ENCODE results near the gene DBH. TPM values are rescaled to one million over a fixed set of nuclear protein-coding genes. Genes with fewer than 3 reads are reported as not detected.

DBH gene
- total RNA-seq, 1 experiment from 2014 or later: not detected

GRCh38 chr9:133701321-133701980, 65.3 kb downstream of the DBH start:
- DNase-seq (ENCODE audit: low spot score): no peak

DNA sequence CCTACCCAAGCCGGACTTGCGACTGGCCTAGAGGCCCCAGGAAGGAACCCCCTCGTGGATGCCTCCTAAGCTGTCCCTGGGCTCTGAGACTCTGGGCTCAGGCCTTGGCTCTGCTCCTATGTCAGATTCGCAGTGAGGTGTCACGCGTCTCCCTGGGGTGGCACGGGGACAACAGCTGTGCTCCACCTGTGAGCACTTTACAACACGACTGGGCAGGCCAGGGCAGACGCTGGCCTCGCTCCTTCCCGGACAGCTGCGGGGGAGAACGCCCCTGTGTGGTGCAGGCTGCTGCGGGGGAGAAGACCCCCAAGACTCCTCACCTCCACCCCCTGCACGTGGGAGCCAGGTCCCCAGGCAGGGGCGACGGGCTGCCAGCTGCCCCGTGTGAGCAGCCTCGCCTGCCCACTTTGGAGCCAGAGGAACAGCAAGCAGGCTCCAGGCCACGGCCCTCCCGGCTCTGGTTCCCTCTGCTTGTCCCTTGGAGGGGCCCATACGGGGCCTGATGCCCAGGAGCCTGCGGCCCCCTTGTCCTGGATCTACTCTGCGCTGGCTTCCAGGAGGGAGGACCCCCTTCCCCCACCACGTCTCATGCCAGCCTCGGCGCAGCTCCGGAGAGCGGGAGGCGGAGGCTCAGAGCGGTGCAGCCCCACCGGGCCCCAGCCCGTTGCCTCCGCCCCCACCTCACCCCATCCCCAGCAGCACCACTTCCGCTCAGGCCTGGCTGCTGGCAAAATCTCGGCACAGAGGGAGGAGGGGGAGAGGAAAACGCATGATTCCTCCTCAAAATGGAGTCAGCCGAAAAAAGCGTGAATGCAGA, 66.0 kb downstream of the DBH start:
- no peak for DNase-seq (ENCODE audit: low spot score)

- no peak for DNase-seq (ENCODE audit: low spot score)
Measured at GRCh38 chr9:133702798-133703590, 66.8 kb downstream of the DBH start.

DNA sequence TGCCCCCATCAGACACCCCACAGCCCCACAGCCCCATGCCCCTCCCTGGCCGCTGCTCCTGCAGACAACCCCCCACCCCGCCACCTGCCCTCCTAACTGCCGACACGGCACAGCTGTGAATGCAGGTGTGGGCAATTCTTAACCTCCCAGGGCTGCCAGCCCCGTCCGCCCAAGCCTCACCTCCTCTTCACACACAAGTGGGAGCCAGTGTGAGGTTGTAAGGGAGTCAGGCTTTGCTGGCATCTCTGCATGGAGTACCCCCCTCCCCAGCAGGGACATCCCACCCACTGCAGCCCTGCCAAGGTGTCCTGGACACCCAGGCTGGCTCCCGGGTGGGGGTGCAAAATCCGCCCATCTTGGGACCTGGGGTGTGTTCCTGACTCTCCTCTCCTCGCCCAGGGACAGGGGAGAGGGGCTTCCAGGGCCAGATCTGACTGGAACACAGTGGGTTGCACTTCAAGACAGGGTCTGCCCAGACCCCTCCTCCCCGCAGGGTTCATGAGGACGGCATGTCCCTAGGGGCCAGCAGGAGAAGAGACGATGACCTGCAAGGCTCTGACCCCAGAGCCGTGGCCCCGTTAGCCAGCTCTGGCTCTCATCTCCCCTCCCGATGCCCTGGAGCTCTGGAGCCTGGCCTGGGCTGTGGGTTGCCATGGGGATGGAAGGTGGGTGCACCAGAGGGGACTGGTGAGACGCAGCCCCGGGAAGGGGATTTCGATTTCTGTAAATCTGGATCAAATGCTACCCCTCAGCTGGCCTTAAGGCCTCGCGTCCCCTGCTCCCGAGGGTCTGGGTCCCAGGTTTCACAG, 67.6 kb downstream of the DBH start:
- DNase-seq (ENCODE audit: low spot score): no peak

DNA sequence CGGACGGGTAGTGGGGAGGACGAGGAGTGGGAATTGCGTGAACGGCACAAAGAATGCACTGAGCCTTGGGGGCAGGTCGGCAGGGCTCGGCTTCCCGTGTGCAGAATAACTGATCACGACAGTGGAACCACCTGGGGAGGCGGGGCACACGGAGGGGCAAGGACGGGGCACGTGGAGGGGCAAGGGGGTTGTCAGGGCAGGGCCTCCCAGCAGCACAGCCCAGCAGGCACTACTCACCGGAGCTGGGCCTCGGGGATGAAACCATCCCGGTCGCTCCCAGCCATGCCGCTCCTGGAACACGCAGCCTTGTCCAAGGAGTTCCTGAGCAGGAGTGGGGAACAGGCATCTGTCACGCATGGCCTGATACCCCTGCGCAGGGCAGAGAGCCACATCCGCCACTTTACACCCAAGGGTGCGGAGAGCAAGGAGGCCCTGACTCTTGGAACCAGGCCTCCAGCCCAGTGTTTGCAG, 68.6 kb downstream of the DBH start:
- no peak for DNase-seq (ENCODE audit: low spot score)

DNA sequence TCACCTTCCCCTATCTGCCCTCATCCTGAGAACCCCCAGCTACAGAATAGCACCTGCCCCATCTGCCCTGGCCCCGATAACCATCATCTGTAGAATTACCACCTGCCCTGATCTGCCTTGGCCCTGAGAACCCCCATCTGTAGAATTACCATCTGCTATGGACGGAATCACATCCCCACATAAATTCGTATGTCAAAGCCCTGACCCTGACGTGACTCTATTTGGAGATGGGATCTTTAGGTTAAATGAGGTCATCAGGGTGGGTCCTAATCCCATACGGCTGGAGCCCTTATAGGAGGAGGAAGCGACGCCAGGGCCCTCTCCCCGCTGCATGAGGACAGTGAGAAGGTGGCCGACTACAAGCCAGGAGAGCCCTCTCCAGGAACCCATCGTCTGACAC, 69.4 kb downstream of the DBH start:
- DNase-seq (ENCODE audit: low spot score): no peak

- no peak for DNase-seq (ENCODE audit: low spot score)
Measured at GRCh38 chr9:133706307-133707050, 70.3 kb downstream of the DBH start.

- no peak for DNase-seq (ENCODE audit: low spot score)
Measured at GRCh38 chr9:133707065-133707762, 71.1 kb downstream of the DBH start.

DNA sequence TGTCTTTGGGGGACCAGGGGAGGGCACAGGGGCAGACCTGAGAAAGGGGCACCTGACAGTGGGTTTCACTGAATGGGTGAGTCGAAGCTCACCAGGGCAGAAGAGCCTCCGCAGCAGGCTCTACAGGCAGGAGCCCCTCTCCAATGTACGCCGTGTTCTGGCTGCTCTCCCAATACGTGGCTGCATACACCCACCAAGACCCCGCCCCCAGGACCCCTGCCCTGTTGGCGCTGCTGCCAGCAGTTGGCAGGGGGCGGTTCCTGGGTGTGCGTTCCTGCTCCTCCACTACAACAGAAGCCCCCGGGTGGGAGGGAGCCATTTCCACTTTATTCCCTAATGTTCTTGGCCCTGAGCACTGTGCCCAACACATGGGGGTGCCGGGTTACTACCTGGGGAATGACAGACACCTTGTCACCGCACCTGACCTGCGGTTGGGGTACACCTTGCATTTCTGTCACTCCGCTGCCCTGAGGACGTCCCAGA, 71.6 kb downstream of the DBH start:
- no peak for DNase-seq (ENCODE audit: low spot score)

GRCh38 chr9:133708246-133709014, 72.3 kb downstream of the DBH start:
- DNase-seq (ENCODE audit: low spot score): no peak

Other genes with a start within 250 kb of the DBH start
- 24.8 and 28.3 TPM in 2 replicates for gene REXO4, start 218.4 kb upstream of the DBH start, total RNA-seq (2014; rRNA removed; shearing (Covaris generic))
- gene ADAMTS13, start 214.0 kb upstream of the DBH start, total RNA-seq (2014; rRNA removed; shearing (Covaris generic)): 0.43 and 1.6 TPM in 2 replicates
- 8.8 and 10.8 TPM in 2 replicates for gene CACFD1, start 176.4 kb upstream of the DBH start, total RNA-seq (2014; rRNA removed; shearing (Covaris generic))
- gene SLC2A6, start 157.3 kb upstream of the DBH start, total RNA-seq (2014; rRNA removed; shearing (Covaris generic)): 30.8 and 42.1 TPM in 2 replicates
- gene MYMK, start 111.4 kb upstream of the DBH start, total RNA-seq (2014; rRNA removed; shearing (Covaris generic)): not detected in 2 replicates
- gene ADAMTSL2, start 101.7 kb upstream of the DBH start, total RNA-seq (2014; rRNA removed; shearing (Covaris generic)): 0.12 and 0.16 TPM in 2 replicates
- gene FAM163B, start 27.0 kb upstream of the DBH start, total RNA-seq (2014; rRNA removed; shearing (Covaris generic)): not detected in 2 replicates
- gene SARDH, start 102.0 kb downstream of the DBH start, total RNA-seq (2014; rRNA removed; shearing (Covaris generic)): 30.5 and 31.0 TPM in 2 replicates

All from A172 (cell line).